GM12801 (cell line): Measurements from ENCODE around the gene NUF2.

Experiments
- CTCF ChIP-seq: IDR thresholded peaks from one replicate; pipeline ENCODE4 v1.5.1; 2011; ENCODE audit warnings: control low read depth; ENCODE audit not compliant: insufficient read length; ENCODE audit errors: extremely low read depth

Gene NUF2

DNA sequence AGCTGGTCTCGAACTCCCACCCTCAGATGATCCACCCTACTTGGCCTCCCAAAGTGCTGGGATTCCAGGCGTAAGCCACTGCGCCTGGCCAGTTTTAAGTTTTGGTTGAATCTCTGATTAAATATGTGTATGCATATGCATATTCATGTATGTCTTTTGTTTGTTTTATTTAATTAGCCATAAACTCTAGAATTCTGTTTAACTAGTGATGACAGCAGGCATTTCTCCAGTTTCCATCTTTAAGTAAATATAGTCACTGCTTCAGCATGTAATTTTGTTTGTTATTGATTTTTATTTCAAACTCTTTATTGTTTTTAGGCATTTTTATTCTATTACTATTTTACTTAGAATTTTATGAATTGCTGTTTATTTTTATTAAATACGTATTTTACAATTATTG lies 58.0 kb downstream of the NUF2 start:
- TF ChIP-seq CTCF = no peak

DNA sequence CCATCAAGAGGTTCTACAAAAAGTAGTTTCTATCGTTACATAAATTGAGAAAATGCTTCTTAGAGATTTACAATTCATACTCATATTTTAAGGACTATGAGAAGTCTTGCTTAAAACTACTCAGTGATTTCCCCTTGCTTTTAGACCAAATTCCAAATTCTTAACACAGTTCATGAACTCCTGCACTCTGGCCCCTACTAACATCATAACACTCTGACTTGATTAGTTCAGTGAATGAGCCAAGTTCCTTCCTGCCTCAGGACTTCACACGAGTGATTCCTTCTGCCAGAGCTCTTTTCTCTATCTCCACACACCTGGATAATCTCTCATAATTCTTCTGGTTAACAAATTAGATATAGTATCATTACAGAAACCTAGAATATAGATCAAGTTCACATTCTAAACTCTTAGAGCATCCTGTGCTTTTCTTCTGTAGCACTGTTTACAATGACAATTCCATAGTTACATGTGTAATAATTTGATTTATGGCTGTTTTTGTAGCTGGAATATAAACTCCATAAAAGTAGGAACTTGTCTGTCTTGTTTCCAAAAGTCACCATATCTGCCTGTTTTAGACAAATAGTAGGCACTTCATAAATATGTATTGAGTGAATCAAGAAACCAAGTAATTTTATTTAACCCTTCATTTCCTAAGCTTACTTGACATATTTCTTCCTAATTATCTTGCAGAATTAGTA lies 59.9 kb downstream of the NUF2 start:
- no peak for TF ChIP-seq CTCF

DNA sequence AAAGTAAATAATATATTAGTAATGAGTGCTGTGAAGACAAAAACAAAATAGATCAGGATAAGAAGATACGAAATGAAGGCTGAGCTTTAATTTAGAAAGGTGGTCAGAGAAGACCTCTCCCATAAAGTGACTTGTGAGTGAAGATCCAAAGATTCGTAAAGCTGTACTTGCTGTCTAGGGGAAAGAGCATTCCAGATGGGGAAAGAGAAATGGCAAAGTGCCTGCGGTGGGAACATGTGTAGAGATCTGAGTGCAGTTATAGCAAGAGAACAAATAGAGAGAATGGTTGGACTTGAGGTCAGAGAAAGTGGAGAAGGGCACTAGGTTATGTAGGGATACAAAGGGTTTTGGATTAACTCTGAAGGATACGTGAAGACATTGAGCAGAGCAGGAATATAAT lies 60.6 kb downstream of the NUF2 start:
- no peak for TF ChIP-seq CTCF

DNA sequence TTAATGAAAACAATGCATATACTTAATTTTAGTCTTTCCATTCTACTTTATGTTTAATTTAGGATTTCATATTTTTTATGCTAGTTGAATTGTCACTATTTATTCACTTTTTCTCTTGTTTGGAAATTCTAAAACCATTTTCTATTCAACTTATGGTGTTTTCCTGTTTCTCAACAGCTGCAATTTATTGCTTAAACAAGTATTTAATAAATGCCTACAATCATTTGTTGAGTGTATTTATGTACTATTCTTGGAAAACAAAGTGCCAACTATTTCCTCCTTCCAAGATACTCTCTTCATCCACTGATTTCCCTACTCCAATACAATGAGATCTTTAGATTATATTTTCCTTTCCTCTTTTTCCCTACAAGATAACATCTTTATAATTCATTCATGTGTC lies 65.4 kb downstream of the NUF2 start:
- TF ChIP-seq CTCF = no peak

- no peak for TF ChIP-seq CTCF
Measured at GRCh38 chr1:163388970-163389369, 67.2 kb downstream of the NUF2 start.

DNA sequence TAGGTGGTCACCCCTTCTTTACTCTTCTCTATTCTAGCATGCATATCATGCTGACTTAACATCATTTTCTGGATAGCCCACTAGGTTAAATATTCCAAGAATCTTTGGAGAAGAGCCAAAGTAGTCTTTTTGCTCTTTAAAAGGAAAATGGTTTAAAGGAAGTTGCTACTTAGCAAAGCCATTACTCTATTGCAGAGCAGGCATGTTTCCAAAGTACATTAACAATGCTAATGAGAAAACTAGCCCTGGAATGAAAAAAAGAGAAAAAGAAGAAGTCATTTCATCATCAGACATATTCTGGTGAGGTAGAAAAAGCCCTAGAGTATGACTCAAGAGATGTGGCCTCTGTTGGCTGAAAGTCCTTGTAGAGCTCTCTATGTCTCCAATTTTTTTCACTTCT lies 74.0 kb downstream of the NUF2 start:
- TF ChIP-seq CTCF = no peak

DNA sequence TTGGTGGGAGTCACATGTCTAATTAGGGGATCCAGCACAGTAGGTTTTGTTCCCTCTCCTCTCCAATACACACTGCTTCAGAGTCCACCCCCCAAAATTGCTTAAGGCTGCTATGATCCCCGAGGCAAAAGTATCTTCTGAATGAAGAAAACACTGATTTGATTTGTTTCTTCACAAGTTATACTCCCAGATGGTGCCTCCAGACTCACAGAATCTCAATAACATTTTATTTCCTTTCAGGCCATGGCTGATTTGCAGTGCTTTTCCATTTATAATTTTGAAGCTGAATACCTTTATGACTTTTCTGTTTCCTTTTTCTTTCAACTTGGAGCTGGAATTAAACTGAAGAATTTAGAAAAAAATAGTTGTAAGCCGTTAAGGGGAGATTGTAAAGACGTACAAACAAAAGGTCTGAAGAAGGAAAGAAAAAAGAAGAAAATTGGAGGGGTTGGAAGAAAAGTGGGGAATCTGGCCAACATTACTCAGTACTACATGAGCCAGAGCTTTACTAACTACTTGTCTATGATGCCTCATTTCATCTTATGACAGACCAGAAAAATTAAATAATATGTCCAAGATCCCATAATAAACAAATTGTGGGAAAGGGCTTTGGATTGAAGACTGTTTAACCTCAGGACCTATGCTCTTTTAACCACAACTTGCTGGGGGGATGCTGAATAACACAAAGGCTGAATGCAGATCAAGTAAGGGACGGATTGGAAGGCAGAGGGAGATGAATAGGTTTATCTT lies 75.9 kb downstream of the NUF2 start:
- TF ChIP-seq CTCF = no peak
